Measurements from ENCODE around the gene TOPAZ1. TPM values are rescaled to one million over a fixed set of nuclear protein-coding genes. Genes with fewer than 3 reads are reported as not detected.

TOPAZ1 gene
- total and polyA plus RNA-seq, 2 of the 13 experiments (the other 11 are each of a cell fraction or from before 2014, with no cell fraction given), result not detected

DNA sequence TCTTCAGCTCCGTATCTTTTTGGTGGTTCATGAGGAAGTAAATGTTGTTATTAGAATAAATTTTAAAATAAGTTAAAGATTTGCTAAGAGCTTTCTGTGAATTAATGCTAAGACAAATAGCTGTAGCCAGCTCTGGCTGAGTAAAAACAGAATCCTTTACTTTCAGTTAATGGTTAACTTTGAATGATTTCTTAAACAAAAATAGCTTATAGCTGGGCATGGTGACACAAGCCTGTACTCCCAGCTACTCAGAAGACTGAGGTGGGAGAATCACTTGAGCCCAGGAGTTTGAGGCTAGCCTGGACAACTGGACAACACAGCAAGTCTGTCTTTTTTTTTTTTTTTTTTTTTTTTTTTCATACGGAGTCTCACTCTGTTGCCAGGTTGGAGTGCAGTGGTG lies 121.9 kb downstream of the TOPAZ1 start (continued):
- TF ChIP-seq HNF1A (IDR thresholded peaks at IDR 0.05; ENCODE audit: low read depth) (peak; percentile 94), HNF1A (CRISPR knock-in tag; IDR thresholded peaks at IDR 0.05; ENCODE audit: borderline replicate concordance) (peak; percentile 92; the same call in 1 of the 2 replicates), TCF12 (IDR thresholded peaks at IDR 0.05) (no peak), TCF12 (CRISPR knock-in tag; IDR thresholded peaks at IDR 0.05) (no peak), TBX2 (CRISPR knock-in tag; IDR thresholded peaks at IDR 0.05; ENCODE audit: borderline replicate concordance) (no peak), NFKB2 (CRISPR knock-in tag; IDR thresholded peaks at IDR 0.05; ENCODE audit: borderline replicate concordance) (no peak), IKZF4 (CRISPR knock-in tag; IDR thresholded peaks at IDR 0.05; ENCODE audit: borderline replicate concordance, low read depth, not compliant biosample characterization) (no peak), TEAD3 (CRISPR knock-in tag; optimal IDR thresholded peaks at IDR 0.05; ENCODE audit: borderline replicate concordance) (peak; percentile 25), HOXA7 (CRISPR knock-in tag; IDR thresholded peaks at IDR 0.05) (no peak), FOXA1 (IDR thresholded peaks at IDR 0.05) (no peak), FOXA1 (CRISPR knock-in tag; IDR thresholded peaks at IDR 0.05) (no peak), CSRNP1 (CRISPR knock-in tag; IDR thresholded peaks at IDR 0.05) (no peak), MYNN (CRISPR knock-in tag; IDR thresholded peaks at IDR 0.05; ENCODE audit: low read depth) (no peak), FOSL2 (CRISPR knock-in tag; IDR thresholded peaks at IDR 0.05) (peak; percentile 19; the same call in 1 of the 2 replicates), MED13 (CRISPR knock-in tag; IDR thresholded peaks at IDR 0.05) (no peak), RBM22 (optimal IDR thresholded peaks at IDR 0.05; ENCODE audit: low read length) (no peak), MAX (IDR thresholded peaks at IDR 0.05) (no peak), HES4 (CRISPR knock-in tag; IDR thresholded peaks at IDR 0.05; ENCODE audit: borderline replicate concordance) (no peak), GABPB1 (CRISPR knock-in tag; IDR thresholded peaks at IDR 0.05) (no peak), SAP130 (CRISPR knock-in tag; IDR thresholded peaks at IDR 0.05; ENCODE audit: low read depth) (peak; percentile 51), NCOA1 (CRISPR knock-in tag; IDR thresholded peaks at IDR 0.05) (no peak)
- TF ChIP-seq, protein P1, sequence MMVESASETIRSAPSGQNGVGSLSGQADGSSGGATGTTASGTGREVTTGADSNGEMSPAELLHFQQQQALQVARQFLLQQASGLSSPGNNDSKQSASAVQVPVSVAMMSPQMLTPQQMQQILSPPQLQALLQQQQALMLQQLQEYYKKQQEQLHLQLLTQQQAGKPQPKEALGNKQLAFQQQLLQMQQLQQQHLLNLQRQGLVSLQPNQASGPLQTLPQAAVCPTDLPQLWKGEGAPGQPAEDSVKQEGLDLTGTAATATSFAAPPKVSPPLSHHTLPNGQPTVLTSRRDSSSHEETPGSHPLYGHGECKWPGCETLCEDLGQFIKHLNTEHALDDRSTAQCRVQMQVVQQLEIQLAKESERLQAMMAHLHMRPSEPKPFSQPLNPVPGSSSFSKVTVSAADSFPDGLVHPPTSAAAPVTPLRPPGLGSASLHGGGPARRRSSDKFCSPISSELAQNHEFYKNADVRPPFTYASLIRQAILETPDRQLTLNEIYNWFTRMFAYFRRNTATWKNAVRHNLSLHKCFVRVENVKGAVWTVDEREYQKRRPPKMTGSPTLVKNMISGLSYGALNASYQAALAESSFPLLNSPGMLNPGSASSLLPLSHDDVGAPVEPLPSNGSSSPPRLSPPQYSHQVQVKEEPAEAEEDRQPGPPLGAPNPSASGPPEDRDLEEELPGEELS (CRISPR knock-in tag; IDR thresholded peaks at IDR 0.05), result peak; percentile 34; the same call in 1 of the 2 replicates
- TF ChIP-seq, protein P2, sequence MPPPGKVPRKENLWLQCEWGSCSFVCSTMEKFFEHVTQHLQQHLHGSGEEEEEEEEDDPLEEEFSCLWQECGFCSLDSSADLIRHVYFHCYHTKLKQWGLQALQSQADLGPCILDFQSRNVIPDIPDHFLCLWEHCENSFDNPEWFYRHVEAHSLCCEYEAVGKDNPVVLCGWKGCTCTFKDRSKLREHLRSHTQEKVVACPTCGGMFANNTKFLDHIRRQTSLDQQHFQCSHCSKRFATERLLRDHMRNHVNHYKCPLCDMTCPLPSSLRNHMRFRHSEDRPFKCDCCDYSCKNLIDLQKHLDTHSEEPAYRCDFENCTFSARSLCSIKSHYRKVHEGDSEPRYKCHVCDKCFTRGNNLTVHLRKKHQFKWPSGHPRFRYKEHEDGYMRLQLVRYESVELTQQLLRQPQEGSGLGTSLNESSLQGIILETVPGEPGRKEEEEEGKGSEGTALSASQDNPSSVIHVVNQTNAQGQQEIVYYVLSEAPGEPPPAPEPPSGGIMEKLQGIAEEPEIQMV (CRISPR knock-in tag; IDR thresholded peaks at IDR 0.05; ENCODE audit: low read depth), result no peak

All from HepG2 (cell line).